ENCODE results near the gene TRUB2.

Gene TRUB2

DNA sequence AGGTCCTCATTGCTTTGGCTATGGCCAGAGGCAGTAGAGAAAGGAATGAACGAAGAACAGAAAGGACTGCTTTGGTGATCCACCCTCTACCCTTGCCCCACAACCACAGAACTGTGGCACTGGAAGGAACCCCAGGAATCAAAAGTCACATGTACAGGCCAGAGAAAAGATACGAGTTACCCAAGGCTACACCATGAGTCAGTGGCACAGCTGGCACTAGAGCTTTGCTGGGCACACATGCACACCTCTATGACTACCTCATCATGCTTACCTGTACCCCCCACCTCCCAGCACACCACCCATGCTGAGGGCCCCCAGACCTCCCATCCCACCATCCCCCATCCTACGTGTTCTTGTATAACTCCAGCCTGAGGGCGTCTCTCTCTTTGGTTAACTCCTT lies 59.6 kb downstream of the TRUB2 start:
- DNase-seq = no peak

DNA sequence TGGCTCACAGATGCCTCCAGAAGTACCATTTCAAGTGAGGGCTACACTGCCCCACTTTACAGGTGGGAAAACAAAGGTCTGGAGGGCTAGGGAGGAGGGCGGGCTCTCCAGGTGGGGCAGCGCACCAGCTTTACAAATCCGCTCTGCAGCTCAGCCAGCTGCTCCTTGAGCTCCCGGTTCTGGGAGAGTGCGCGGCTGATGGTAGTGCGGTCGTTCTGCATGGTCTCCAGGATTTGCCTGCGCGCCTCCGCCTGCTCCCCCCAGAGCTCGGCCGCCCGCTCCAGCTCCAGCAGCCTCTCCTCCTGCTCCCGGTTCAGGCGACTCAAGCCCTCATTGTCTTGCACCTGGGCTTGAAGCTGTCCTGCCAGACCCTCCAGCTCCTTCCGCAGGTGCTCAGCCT lies 61.9 kb downstream of the TRUB2 start:
- DNase-seq = no peak

DNA sequence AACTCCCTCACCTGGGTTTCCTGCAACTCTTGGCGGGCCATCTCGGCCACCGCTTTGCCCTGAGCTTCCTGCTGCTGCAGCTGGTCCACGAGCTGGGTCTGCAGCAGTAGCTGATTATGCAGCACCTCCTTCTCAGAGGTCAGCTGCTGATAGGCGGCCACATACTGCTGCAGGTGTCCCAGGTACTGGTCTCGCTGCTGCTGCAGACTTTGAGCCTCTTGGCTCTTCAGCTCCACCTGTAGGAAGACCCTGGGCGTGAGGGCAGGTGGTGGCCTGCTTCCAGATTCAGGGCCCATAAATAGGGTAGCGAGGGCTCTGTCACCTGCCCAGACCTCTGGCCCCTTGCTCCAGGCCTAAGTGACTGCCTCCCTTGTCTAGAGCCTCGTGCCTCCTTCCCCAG lies 63.1 kb downstream of the TRUB2 start:
- DNase-seq = no peak

DNA sequence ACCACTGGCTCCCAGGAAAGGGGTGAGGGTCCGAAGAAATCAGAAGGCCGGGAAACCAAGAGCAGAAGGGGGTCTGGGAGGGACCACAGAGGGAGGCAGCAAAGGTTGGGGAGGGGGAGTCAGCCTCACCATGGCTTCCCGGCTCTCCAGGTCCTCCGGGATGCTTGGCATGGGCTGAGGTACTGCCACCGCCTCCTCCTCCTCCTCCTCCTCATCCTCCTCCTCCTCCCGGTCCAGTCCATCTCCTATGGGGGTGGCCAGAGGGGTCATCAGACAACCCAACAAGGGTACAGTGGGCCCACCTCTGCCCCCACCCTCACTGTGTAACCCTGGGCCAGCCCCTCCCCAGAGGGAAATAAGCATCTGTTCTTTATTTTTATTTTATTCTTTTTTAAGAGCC lies 63.9 kb downstream of the TRUB2 start:
- DNase-seq = no peak

DNA sequence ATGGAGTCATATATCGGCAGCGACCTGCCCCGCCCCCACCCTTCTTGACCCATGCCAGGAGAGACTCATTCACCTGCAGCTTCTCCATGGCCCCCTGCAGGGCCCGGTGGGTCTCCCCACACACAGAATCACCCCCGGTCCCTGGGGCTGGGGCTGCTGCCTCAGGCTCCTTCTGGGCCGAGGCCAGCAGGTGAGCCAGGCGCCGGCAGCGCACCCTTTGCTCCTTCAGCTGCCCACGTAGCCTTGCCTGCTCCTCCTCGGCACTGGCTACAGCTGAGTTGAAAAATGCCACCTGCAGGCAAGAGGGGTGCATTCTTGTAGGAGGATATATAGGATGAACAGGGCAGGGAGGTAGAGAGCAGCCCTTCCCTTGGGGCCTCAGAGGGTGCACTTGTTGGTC lies 64.3 kb downstream of the TRUB2 start:
- DNase-seq = no peak

DNA sequence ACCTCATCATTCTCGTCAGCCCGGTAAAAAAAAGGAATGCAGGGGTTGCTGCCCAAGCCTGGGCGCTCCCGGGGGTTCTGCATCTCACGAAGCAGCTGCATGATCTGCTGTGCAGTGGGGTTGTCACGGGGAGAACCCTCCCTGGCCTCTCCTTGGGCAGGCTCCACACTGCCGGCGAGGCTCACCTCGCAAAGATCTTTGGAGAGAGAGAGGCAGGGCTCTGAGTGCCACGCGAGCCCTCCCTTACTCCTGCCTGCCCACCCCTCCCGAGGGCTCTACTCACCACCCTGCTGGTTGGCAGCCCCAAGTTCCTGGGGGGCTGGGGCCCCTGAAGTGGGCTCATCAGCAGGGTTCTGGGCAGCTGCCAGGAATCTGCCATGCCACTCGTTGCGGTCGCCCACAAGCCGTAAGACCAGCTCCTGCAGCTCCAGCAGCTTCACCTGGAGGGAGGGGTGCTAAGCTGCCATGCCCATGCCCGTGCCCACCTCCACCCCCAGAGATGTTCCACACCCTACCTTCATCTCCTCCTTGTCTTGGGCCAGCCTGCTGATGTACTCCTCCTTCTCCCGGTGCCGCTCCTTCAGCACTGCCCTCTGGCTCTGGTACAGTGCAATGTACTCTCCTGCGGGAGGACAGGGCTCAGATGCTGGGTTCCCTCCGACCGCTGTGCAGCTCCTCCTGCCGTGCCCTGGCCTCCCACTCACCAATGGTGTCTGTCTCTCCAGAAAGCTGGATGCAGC lies 65.0 kb downstream of the TRUB2 start:
- no peak for DNase-seq

Measured in suppressor macrophage treated with lipopolysaccharide for 4 hours (primary cell).